Measurements from ENCODE around the gene IL25. TPM values are rescaled to one million over a fixed set of nuclear protein-coding genes. Genes with fewer than 3 reads are reported as not detected.

The IL25 gene
- total RNA-seq = not detected
- not detected for polyA plus RNA-seq
- long read RNA-seq, donor 1 = 0 reads
- long read RNA-seq, donor 2 = 0 reads
- long read RNA-seq, donor 3 = 0 reads
- long read RNA-seq, donor 4 = 0 reads
- long read RNA-seq, donor 5 = 0 reads
- long read RNA-seq, donor 6 = 0 reads
- long read RNA-seq, donor 7 = 0 reads
- long read RNA-seq, donor 8 = 0 reads
- long read RNA-seq, donor 9 = 0 reads
- long read RNA-seq, donor 10 = 0 reads

- 71 to 83% (median 73%) methylated on average over 2 of the region's 2 CpGs for WGBS, 5 donors
These were observed at the start of gene IL25 for GRCh38 chr14:23372509-23372908. Gene IL25 (plus strand): TSS chr14:23372809.

GRCh38 chr14:23323838-23324454 lies 48.7 kb upstream of the IL25 start:
- no peaks in the 10 kb centered on the region for H3K9me3 ChIP-seq
- no peak overlapping the region for H3K4me3 ChIP-seq
- TF ChIP-seq POLR2AphosphoS5 (IDR thresholded peaks at IDR 0.05) = no peak
- TF ChIP-seq POLR2A (IDR thresholded peaks at IDR 0.05) = no peak
- no peak for TF ChIP-seq CTCF (IDR thresholded peaks at IDR 0.05)
- no peak for TF ChIP-seq EP300 (IDR thresholded peaks at IDR 0.05)
- intact Hi-C loops (cut with DNase I; ENCODE audit: low total_unique reads) = loop anchor here (10.0 kb wide), 2 partner anchors 141 to 241 kb away; partner anchors contain the start of genes AP1G2 and NGDN
- peaks cover 27 to 40% (median 37%) of the 10 kb centered on the region in 4 donors for H3K36me3 ChIP-seq
- H3K4me1 ChIP-seq = peaks cover 19 to 47% (median 34%) of the 10 kb centered on the region in 4 donors
- no peak overlapping the region for H3K27ac ChIP-seq
- DNase-seq = no peak
- H3K27me3 ChIP-seq = no peaks in the 10 kb centered on the region
- WGBS, 5 donors = 80 to 88% (median 84%) methylated on average over 18 of the region's 18 CpGs

More at GRCh38 chr14:23372509-23372908, at the start of gene IL25:
- intact Hi-C loops (cut with DNase I; ENCODE audit: low total_unique reads) = loop anchor here (5.0 kb wide), 1 partner anchor 110 kb away; no protein-coding TSS in a partner anchor
- Histone ChIP-seq H3K27me3 (no peaks in the 10 kb centered on the region), H3K9me3 (no peaks in the 10 kb centered on the region), H3K4me1 (peaks cover 0 to 10% (median 0%) of the 10 kb centered on the region in 4 donors), H3K27ac (no peak within 1 kb of the TSS), H3K4me3 (no peak within 1 kb of the TSS), H3K36me3 (no peaks in the 10 kb centered on the region)
- no peak for DNase-seq
- TF ChIP-seq EP300 (IDR thresholded peaks at IDR 0.05) (no peak), CTCF (IDR thresholded peaks at IDR 0.05) (no peak), POLR2A (IDR thresholded peaks at IDR 0.05) (no peak), POLR2AphosphoS5 (IDR thresholded peaks at IDR 0.05) (no peak)

- intact Hi-C loops (cut with DNase I; ENCODE audit: low total_unique reads) = loop anchor here (10.0 kb wide), 2 partner anchors 140 to 240 kb away; partner anchors contain the start of genes AP1G2 and NGDN
These were observed 48.2 kb upstream of the IL25 start for GRCh38 chr14:23324455-23324846.

More at GRCh38 chr14:23324455-23324846, 48.2 kb upstream of the IL25 start:
- peaks cover 19 to 47% (median 34%) of the 10 kb centered on the region in 4 donors for H3K4me1 ChIP-seq
- H3K27ac ChIP-seq = no peak overlapping the region
- no peaks in the 10 kb centered on the region for H3K9me3 ChIP-seq
- TF ChIP-seq CTCF (IDR thresholded peaks at IDR 0.05) = no peak
- TF ChIP-seq POLR2AphosphoS5 (IDR thresholded peaks at IDR 0.05) = no peak
- TF ChIP-seq POLR2A (IDR thresholded peaks at IDR 0.05) = no peak
- TF ChIP-seq EP300 (IDR thresholded peaks at IDR 0.05) = no peak
- 85 to 100% (median 91%) methylated on average over 1 to 2 of the region's 2 CpGs for WGBS, 5 donors
- no peak for DNase-seq
- H3K36me3 ChIP-seq = peaks cover 27 to 40% (median 37%) of the 10 kb centered on the region in 4 donors
- no peaks in the 10 kb centered on the region for H3K27me3 ChIP-seq
- no peak overlapping the region for H3K4me3 ChIP-seq

All from stomach (tissue), 19 donors.